Astrocyte of the hippocampus (primary cell): ENCODE results near the gene NPR3.

ENCODE experiments used
- DNase-seq: peaks from one replicate; pipeline ENCODE4 v3.0.0; 2011; ENCODE audit warnings: low read depth, low spot score

The NPR3 gene

GRCh38 chr5:32710550-32711361 is at the start of gene NPR3:
Gene NPR3, plus strand, starts transcription at chr5:32711321. Its CDS starts 456 bp downstream, at chr5:32711777.
- peak; percentile 27 for DNase-seq

- no peak for DNase-seq
Observed at GRCh38 chr5:32664523-32664922, 46.6 kb upstream of the NPR3 start.

GRCh38 chr5:32668552-32668951 is 42.6 kb upstream of the NPR3 start:
- DNase-seq, result no peak

GRCh38 chr5:32673272-32673671 is 37.8 kb upstream of the NPR3 start:
- no peak for DNase-seq

- DNase-seq, result no peak
Observed at GRCh38 chr5:32677023-32677422, 34.1 kb upstream of the NPR3 start.

GRCh38 chr5:32678472-32678871 is 32.6 kb upstream of the NPR3 start:
- no peak for DNase-seq

- DNase-seq, result no peak
Observed at GRCh38 chr5:32679218-32679617, 31.9 kb upstream of the NPR3 start.

GRCh38 chr5:32680183-32680582 is 30.9 kb upstream of the NPR3 start:
- no peak for DNase-seq

GRCh38 chr5:32683125-32683524 is 28.0 kb upstream of the NPR3 start:
- no peak for DNase-seq

- DNase-seq, result no peak
Observed at GRCh38 chr5:32684260-32684659, 26.9 kb upstream of the NPR3 start.

GRCh38 chr5:32686799-32687498 is 24.2 kb upstream of the NPR3 start:
- no peak for DNase-seq

GRCh38 chr5:32687499-32687831 is 23.7 kb upstream of the NPR3 start:
- DNase-seq, result peak; percentile 65

GRCh38 chr5:32690153-32690552 is 21.0 kb upstream of the NPR3 start:
- DNase-seq, result no peak

GRCh38 chr5:32690666-32691065 is 20.5 kb upstream of the NPR3 start:
- DNase-seq, result no peak

GRCh38 chr5:32692036-32692746 is 18.9 kb upstream of the NPR3 start:
- DNase-seq, result peak; percentile 6

GRCh38 chr5:32703957-32704356 is 7.2 kb upstream of the NPR3 start:
- DNase-seq, result no peak

- DNase-seq, result peak; percentile 53
Observed at GRCh38 chr5:32707418-32707997, 3.6 kb upstream of the NPR3 start.

GRCh38 chr5:32708949-32709348 is 2.2 kb upstream of the NPR3 start:
- DNase-seq, result peak; percentile 5

GRCh38 chr5:32709750-32710549 is 1.2 kb upstream of the NPR3 start:
- peak; percentile 85 for DNase-seq

- no peak for DNase-seq
Observed at GRCh38 chr5:32711362-32711680, 200 bp downstream of the NPR3 start.

- peak; percentile 55 for DNase-seq
Observed at GRCh38 chr5:32711681-32712480, 760 bp downstream of the NPR3 start.
